ENCODE measurements around the gene PPFIA4.

Gene PPFIA4

DNA sequence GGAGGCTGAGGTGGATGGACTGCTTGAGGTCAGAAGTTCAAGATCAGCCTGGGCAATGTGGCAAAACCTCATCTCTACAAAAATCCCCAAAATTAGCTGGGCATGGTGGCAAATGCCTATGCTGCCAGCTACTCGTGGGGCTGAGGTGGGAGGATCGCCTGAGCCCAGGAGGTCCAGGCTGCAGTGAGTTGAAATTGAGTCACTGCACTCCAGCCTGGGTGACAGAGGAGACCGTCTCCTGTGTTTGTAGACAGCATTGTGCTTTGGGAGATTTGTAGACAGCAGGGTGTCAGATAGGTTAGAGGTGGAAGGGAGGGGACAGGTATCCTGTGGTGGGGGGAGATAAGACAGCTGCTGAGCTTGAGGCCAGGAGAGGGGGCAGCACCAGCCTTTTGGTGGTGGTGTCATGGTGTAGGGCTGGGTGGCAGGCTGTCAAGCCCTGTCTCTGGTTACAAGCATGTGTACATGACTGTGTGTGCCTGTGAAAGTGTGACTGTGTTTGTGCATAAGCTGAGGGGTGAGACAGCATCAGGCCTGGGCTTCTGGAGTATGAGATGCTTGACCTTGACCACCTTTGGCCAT lies 15.2 kb downstream of the PPFIA4 start:
- DNase-seq = no peak

DNA sequence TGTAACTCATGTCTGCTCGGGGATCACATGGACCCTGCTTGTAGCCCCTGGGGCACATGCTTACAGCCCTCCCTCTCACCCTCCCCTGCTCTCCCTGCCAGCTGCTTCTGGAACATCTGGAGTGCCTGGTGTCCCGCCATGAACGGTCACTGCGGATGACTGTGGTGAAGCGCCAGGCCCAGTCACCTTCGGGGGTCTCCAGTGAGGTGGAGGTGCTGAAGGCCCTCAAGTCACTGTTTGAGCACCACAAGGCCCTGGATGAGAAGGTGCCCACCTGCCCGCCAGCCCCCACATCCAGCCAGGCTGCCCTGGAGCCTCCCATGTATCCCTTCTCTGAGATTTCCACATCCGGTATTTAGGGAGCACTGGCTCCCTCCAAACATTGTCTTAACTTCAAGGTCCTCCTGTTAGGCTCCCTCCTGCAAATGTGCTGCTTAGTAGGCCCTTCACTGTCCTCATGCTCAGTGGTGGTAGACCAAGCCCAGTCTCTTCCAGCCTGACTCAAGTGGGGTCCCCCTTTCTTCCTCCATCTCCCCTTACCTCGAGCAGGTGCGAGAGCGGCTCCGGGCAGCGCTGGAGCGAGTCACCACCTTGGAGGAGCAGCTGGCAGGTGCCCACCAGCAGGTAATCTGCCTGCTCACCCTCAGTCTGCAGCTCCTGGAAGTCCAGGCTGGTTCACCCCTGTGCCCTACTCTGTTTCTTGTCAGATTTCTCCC lies 17.7 kb downstream of the PPFIA4 start:
- DNase-seq = no peak

DNA sequence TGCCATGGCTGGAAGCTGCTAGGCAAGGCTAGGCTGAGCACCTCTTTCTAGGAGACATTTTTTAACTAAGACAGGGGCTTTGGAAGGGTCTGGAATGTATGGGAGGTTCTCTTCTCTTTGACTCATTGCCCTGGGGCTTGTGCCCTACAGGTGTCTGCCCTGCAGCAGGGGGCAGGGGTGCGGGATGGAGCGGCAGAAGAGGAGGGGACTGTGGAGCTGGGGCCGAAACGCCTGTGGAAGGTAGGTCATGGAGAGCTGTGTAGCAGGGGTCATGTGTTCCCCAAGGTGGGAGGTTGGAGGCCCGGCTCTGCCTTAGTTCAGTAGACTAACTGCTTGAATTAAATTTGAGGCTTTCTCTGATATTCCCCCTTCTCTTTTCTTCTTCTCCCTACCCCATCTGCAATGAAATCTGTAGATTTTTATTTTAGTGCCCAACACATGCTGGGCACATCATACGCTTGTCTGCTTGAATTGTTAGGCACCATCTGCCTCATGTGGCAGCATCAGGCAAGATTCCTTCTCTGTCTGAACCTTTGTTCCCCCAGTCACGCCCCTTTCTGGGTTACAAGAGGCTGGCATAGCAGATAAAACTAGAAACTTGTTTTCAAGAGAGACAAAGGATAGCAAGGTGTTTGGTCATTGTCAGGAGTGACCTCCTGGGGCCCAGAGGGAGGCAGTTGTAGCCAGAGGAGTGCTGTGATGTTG lies 18.4 kb downstream of the PPFIA4 start:
- no peak for DNase-seq

DNA sequence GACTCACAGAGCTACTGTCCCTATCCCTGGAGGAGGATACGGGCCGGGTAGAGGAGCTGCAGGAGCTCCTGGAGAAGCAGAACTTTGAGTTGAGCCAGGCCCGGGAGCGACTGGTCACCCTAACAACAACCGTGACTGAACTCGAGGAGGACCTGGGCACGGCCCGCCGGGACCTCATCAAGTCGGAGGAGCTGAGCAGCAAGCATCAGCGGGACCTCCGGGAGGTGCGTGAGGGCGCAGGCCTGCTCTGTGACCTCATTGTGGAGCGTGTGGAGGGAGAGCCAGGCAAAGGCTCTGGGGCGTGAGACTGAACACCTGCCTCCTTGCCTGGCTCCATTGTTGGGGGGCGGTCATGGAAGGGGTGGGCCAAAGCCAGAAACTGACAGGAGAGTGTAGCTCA lies 19.0 kb downstream of the PPFIA4 start:
- DNase-seq = no peak

DNA sequence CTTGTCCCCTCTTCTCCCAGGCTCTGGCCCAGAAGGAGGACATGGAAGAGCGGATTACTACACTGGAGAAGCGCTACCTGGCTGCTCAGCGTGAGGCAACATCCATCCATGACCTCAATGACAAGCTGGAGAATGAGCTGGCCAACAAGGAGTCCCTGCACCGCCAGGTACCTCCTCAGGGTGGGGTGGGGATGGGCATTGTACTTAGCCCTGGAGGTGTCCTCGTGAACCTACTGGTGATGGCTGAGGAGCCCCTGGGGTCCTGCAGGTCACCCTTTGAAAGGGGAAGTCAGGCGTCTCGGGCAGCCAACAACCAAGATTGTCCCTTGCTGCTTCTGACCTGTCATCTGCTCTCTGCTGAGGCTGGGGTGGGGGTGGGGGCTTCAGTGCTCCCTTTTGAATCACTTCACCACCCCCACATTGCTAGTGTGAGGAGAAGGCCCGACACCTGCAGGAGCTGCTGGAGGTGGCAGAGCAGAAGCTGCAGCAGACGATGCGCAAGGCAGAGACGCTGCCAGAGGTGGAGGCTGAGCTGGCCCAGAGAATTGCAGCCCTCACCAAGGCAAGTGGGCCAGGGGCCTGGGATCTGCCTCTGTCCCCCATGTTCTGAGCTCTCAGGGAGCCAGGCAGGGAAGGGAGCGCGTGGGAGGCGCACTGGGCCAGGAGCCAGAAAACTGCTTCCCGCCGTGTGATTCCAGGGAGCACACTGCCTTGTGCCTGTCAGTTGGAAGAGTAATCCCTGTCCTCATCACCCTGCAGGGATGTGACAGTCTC lies 19.7 kb downstream of the PPFIA4 start:
- no peak for DNase-seq

- DNase-seq = no peak
Measured at GRCh38 chr1:203046984-203047630, 20.8 kb downstream of the PPFIA4 start.

DNA sequence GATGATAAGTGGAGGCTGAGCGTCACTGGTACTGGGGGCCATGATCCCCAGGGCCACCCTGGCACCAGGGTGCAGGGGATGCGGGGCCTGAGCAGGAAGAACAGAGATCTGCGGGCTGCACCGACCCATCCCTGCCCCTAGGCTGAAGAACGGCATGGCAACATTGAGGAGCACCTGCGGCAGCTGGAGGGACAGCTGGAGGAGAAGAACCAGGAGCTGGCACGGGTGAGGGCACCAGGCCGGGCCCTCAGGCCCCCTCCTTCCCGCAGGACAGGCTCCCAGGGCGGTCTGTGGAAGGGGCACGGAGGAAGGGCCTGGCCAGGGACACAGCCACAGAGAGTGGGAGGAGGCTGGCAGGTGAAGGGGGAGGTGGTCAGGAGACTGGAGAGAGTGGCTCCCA lies 21.8 kb downstream of the PPFIA4 start:
- no peak for DNase-seq

GRCh38 chr1:203048555-203049051 lies 22.3 kb downstream of the PPFIA4 start:
- DNase-seq = no peak

GRCh38 chr1:203049077-203049476 lies 22.8 kb downstream of the PPFIA4 start:
- DNase-seq = no peak

DNA sequence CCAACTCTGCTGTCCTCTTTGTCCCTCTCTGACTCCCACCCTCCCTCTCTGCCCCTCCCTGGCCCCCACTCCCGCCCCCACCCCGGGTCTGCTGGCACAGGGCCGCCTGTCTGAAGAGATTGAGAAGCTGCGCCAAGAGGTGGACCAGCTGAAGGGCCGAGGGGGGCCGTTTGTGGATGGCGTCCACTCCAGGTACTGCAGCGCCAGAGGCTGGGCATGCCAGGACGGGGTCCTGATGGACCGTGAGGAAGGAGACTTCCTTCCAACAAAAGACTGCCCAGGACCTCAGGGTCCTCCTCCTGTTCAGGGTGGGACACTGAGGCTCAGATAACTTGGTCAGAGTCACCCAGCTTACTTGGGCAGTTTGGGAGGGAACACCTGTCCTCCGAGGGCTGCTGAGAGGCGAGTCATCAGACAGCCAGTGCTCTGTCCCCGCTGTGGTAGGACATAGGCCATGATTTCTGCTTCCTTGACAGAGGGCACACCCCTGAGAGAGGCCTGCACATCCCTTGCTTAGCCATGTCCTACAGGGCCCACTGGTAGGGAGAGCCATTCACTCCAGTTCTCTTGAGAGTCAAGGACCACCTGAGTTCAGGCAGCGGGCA lies 23.4 kb downstream of the PPFIA4 start:
- DNase-seq = no peak

- DNase-seq = no peak
Measured at GRCh38 chr1:203050826-203051225, 24.5 kb downstream of the PPFIA4 start.

DNA sequence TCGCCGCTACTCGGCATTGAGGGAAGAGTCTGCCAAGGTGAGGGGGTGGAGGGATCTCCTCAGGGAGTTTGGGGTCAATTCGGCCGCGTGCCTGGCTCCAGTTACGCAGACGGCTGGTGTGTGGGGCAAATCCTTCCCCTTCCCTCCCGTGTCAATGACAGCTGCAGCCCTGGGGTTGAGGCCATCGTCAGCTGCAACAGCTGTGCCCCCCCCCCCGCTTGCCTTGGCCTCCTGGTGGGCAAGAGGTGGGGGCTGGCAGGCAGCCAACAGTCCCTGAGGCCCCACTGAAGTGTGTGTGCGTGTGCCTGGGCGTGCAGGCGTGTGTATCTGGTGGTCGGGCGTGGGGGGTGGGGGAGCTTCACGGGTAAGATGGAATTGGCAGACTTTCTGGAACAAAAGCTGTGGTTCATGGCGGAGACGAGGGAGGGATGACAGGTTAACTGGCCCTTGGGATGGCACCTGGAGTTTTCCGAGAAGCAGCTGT lies 25.6 kb downstream of the PPFIA4 start:
- DNase-seq = no peak

DNA sequence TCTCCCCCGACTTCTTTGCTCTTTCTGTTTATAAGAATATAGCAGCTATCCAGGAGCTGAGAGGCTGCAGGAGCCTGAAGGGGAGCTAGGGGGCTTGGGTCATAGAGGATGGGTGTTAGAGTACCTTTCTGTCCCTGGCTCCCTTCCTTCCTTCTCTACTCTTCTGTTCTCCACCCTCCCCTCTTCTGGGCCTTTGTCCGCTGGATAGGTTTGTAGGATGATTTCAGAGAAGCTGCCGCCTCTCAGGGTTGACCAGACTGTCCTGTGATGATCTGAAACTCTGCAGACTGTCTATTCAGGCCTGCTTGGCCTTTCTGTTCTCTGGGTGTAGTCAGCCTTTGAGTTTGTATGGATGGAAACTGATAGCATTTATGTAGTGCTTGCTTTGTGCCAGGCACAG lies 26.3 kb downstream of the PPFIA4 start:
- DNase-seq = no peak

DNA sequence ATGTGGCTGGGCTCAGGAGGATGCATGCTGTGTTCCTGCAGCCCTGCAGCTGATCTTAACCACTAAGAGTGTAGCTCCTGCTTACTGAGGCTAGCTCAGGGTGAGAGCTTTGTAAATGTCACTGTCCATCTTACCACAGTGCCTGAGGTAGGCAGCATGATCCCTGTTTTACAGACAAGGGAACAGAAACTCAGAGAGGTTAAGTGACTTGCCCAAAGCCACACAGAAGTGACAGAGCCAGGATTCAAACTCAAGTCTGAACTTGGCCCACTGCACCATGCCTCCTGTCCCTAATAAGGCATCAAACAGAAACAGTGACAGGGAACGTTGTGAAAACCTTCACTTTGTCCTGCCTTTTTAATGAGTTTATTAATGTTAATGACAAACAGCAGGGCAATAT lies 27.9 kb downstream of the PPFIA4 start:
- DNase-seq = no peak

- DNase-seq = no peak
Measured at GRCh38 chr1:203054642-203055041, 28.4 kb downstream of the PPFIA4 start.

DNA sequence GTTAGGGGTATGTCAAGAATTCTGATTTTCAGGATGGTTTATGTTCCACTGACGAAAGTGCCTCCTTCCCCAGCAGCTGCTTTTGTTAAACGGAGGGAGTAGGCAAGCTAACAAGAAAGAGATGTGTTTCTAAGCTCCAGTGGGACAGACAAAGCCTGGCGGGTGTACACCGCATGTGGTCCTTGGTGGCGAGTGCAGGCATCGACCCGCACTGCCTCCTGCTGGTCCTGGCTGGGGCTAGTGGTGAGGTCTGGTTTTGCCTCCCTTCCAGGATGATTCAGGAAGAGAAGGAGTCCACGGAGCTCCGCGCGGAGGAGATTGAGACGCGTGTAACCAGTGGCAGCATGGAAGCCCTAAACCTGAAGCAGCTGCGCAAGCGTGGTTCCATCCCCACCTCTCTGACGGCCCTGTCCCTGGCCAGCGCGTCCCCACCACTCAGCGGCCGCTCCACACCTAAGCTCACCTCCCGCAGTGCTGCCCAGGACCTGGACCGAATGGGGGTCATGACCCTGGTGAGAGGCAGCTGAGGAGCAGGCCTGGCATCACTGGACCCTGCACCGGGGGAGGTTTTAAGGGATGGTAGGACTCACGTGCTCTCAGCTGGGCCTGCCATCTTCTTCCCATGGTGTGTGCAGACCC lies 29.0 kb downstream of the PPFIA4 start:
- no peak for DNase-seq

DNA sequence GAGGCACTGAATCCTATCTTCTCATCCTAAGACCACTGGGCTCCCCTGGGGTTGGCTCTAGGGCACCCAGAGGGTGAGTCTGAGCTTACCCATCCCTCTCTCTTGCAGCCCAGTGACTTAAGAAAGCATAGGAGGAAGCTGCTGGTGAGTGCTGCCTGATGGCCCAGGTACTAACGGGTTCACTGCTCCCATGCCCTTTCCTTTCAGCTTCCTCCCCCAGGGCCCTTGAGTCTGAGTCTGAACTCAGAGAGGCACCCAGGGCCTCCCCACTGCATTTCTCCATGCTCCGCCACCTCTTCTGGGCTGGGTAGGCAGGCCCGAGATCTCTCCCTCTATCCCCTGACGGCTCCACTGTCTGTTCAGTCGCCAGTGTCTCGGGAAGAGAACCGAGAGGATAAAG lies 29.7 kb downstream of the PPFIA4 start:
- no peak for DNase-seq

DNA sequence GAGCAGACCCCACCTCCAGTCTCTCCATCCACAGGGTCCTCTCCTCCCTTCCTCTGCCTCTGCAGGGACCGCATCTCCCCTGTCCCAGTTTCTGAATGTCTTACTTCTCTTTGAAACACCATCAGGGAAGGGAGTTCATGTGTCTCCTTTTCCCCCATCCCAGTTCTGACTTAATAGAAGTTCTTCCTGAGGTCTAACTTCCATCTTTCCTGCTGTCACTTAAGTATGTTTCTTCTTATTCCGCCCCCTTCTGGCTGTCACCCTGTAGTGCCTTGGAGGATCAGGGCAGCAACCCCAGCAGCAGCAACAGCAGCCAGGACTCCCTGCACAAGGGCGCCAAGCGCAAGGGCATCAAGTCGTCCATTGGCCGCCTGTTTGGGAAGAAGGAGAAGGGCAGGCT lies 30.2 kb downstream of the PPFIA4 start:
- no peak for DNase-seq

- no peak for DNase-seq
Measured at GRCh38 chr1:203057911-203058675, 31.8 kb downstream of the PPFIA4 start.

DNA sequence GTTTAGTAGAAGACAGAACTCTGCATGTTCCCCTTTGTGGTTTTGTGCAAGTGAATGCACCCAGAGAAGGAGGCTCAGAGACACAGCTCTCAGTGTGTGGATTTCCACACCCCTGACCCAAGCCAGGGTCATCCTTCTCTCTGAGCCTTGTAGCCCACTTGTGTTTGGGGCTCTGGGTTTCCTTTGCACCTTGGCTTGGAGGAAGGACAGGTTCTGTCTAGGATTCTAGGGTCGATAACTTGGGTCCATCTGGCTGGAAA lies 32.3 kb downstream of the PPFIA4 start:
- DNase-seq = no peak

DNA sequence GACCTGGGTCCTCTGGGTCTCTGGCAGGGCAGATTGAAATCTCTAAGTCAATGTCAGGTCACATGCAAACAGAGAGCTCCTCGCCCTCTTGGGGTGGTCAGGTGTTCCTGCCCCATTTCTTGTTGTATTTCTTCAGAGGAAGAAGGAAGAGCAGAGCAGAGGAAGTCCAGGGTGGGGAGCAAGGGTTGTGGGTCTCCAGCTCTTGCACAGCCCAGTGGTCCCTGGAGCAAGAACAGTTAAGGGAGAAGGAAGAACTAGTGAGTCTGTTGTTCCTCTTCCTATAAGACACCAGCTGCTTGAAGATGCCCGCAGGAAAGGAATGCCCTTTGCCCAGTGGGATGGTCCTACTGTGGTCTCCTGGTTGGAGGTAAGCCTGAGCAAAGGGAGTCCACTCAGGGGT lies 33.2 kb downstream of the PPFIA4 start:
- no peak for DNase-seq

Data from cortex of kidney (tissue), 1 donor.